NCI-H1048 (cell line): ENCODE measurements around the gene ELMO1.

Experiments
- DNase-seq: peaks from one replicate; lab custom pipeline; 2025; lab: John Stamatoyannopoulos, UW

ELMO1 gene

GRCh38 chr7:37216156-37216852 is 232.4 kb downstream of the ELMO1 start:
- DNase-seq, result no peak

- no peak for DNase-seq
Observed at GRCh38 chr7:37215290-37215923, 233.3 kb downstream of the ELMO1 start.

GRCh38 chr7:37212556-37212955 is 236.1 kb downstream of the ELMO1 start:
- no peak for DNase-seq

- no peak for DNase-seq
Observed at GRCh38 chr7:37212051-37212450, 236.6 kb downstream of the ELMO1 start.

GRCh38 chr7:37211097-37211880 is 237.4 kb downstream of the ELMO1 start:
- no peak for DNase-seq

GRCh38 chr7:37209195-37209594 is 239.5 kb downstream of the ELMO1 start:
- DNase-seq, result no peak

GRCh38 chr7:37208528-37208927 is 240.1 kb downstream of the ELMO1 start:
- DNase-seq, result peak; percentile 10

- no peak for DNase-seq
Observed at GRCh38 chr7:37206192-37206591, 242.5 kb downstream of the ELMO1 start.

GRCh38 chr7:37205451-37205850 is 243.2 kb downstream of the ELMO1 start:
- no peak for DNase-seq

- no peak for DNase-seq
Observed at GRCh38 chr7:37201876-37202198, 246.8 kb downstream of the ELMO1 start.

- DNase-seq, result no peak
Observed at GRCh38 chr7:37201003-37201875, 247.4 kb downstream of the ELMO1 start.

- peak; percentile 35 for DNase-seq
Observed at GRCh38 chr7:37198906-37199485, 249.7 kb downstream of the ELMO1 start.

GRCh38 chr7:37198041-37198905 is 250.4 kb downstream of the ELMO1 start:
- DNase-seq, result no peak

- no peak for DNase-seq
Observed at GRCh38 chr7:37197108-37197507, 251.6 kb downstream of the ELMO1 start.

- DNase-seq, result no peak
Observed at GRCh38 chr7:37196676-37197075, 252.0 kb downstream of the ELMO1 start.

GRCh38 chr7:37195388-37195787 is 253.3 kb downstream of the ELMO1 start:
- DNase-seq, result no peak

- DNase-seq, result no peak
Observed at GRCh38 chr7:37194943-37195342, 253.7 kb downstream of the ELMO1 start.

GRCh38 chr7:37193775-37194135 is 254.9 kb downstream of the ELMO1 start:
- no peak for DNase-seq

GRCh38 chr7:37193087-37193774 is 255.4 kb downstream of the ELMO1 start:
- no peak for DNase-seq

GRCh38 chr7:37191797-37192196 is 256.9 kb downstream of the ELMO1 start:
- DNase-seq, result no peak
